Measurements from ENCODE around the gene ZNF507.
A peak's percentile ranks its signal among the peaks of the same experiment; 100 is the strongest.

Gene ZNF507

GRCh38 chr19:32396046-32396652 is 50.7 kb downstream of the ZNF507 start:
- H3K9me3 ChIP-seq, result no peaks in the 10 kb centered on the region
- H3K4me1 ChIP-seq, result no peaks in the 10 kb centered on the region
- no peak overlapping the region for H3K4me3 ChIP-seq
- H3K27me3 ChIP-seq, result no peaks in the 10 kb centered on the region
- intact Hi-C loops (cut with DNase I; ENCODE audit: low total_unique reads), result no loop called here
- no peak for TF ChIP-seq CTCF (IDR thresholded peaks at IDR 0.05)
- H3K36me3 ChIP-seq, result no peaks in the 10 kb centered on the region
- no peak for DNase-seq
- no peak overlapping the region for H3K27ac ChIP-seq

GRCh38 chr19:32397671-32398101 is 52.3 kb downstream of the ZNF507 start:
- Histone ChIP-seq H3K4me1 (no peaks in the 10 kb centered on the region), H3K27me3 (no peaks in the 10 kb centered on the region), H3K27ac (no peak overlapping the region), H3K9me3 (no peaks in the 10 kb centered on the region), H3K4me3 (no peak overlapping the region), H3K36me3 (no peaks in the 10 kb centered on the region)
- no peak for DNase-seq
- TF ChIP-seq CTCF (IDR thresholded peaks at IDR 0.05), result no peak
- intact Hi-C loops (cut with DNase I; ENCODE audit: low total_unique reads), result no loop called here

- Histone ChIP-seq H3K36me3 (no peaks in the 10 kb centered on the region), H3K4me3 (no peak overlapping the region), H3K4me1 (peaks cover 0 to 17% (median 10%) of the 10 kb centered on the region in 4 donors), H3K27me3 (no peaks in the 10 kb centered on the region), H3K27ac (no peak overlapping the region), H3K9me3 (no peaks in the 10 kb centered on the region)
- TF ChIP-seq CTCF (IDR thresholded peaks at IDR 0.05), result no peak
- intact Hi-C loops (cut with DNase I; ENCODE audit: low total_unique reads), result loop anchor here (10.0 kb wide), 1 partner anchor 183 kb away; the partner anchor contains the start of gene PDCD5
- DNase-seq, result no peak
Measured at GRCh38 chr19:32401992-32402391, 56.6 kb downstream of the ZNF507 start.

GRCh38 chr19:32403291-32403995 is 58.0 kb downstream of the ZNF507 start:
- Histone ChIP-seq H3K9me3 (no peaks in the 10 kb centered on the region), H3K4me3 (no peak overlapping the region), H3K27ac (no peak overlapping the region), H3K36me3 (no peaks in the 10 kb centered on the region), H3K27me3 (no peaks in the 10 kb centered on the region), H3K4me1 (peaks cover 0 to 20% (median 12%) of the 10 kb centered on the region in 4 donors)
- intact Hi-C loops (cut with DNase I; ENCODE audit: low total_unique reads), result loop anchor here (10.0 kb wide), 1 partner anchor 181 kb away; the partner anchor contains the start of gene PDCD5
- TF ChIP-seq CTCF (IDR thresholded peaks at IDR 0.05), result no peak
- DNase-seq, result no peak

- intact Hi-C loops (cut with DNase I; ENCODE audit: low total_unique reads), result loop anchor here (2.0 to 10.0 kb wide), 2 partner anchors 180 to 270 kb away; partner anchors contain the start of genes ANKRD27, PDCD5 and RGS9BP
- peaks cover 0 to 20% (median 12%) of the 10 kb centered on the region in 4 donors for H3K4me1 ChIP-seq
- peak overlapping the region; percentile 100 for H3K27ac ChIP-seq
- no peaks in the 10 kb centered on the region for H3K27me3 ChIP-seq
- H3K9me3 ChIP-seq, result no peaks in the 10 kb centered on the region
- H3K36me3 ChIP-seq, result peaks cover 0 to 7% (median 6%) of the 10 kb centered on the region in 3 donors
- no peak for DNase-seq
- TF ChIP-seq CTCF (IDR thresholded peaks at IDR 0.05), result no peak
- peak overlapping the region; percentile 93 to 97 for H3K4me3 ChIP-seq
Measured at GRCh38 chr19:32404213-32404932, 59.0 kb downstream of the ZNF507 start.
